Measurements from ENCODE around the gene RPUSD1. TPM values are rescaled to one million over a fixed set of nuclear protein-coding genes. Genes with fewer than 3 reads are reported as not detected.

Gene RPUSD1
- total RNA-seq, 1 experiment from 2014 or later: 72.6 TPM

GRCh38 chr16:831571-832413, 43.6 kb upstream of the RPUSD1 start:
- CTCF ChIA-PET: no interaction called here
- BruUV-seq (replicated peaks): no TSS peak
- DNase-seq: no peak
- H3F3A ChIP-seq (ENCODE audit: low read length, unreplicated experiment): no peaks in the 10 kb centered on the region
- H3K4me2 ChIP-seq (ENCODE audit: low read length): no peak overlapping the region
- H3K4me1 ChIP-seq (ENCODE audit: insufficient read depth, low read length): no peaks in the 10 kb centered on the region
- no peaks in the 10 kb centered on the region for H3K9me3 ChIP-seq (ENCODE audit: low read length)
- TF ChIP-seq EZH2 (IDR thresholded peaks at IDR 0.05; ENCODE audit: low read length, unreplicated experiment): no peak
- no peak for TF ChIP-seq EZH2phosphoT487 (IDR thresholded peaks at IDR 0.05; ENCODE audit: borderline replicate concordance, low read length)
- TF ChIP-seq CTCF (conservative IDR thresholded peaks at IDR 0.05; ENCODE audit: low read depth, low read length): no peak
- no peaks in the 10 kb centered on the region for H3K79me2 ChIP-seq (ENCODE audit: low read length)
- no peak overlapping the region for H2AFZ ChIP-seq (ENCODE audit: low read length)
- POLR2A ChIA-PET (ENCODE audit: unreplicated experiment): no interaction called here
- no peak for ATAC-seq
- H3K27ac ChIP-seq (ENCODE audit: low read length): no peak overlapping the region
- intact Hi-C loops (cut with micrococcal nuclease): no loop called here
- no peaks in the 10 kb centered on the region for H3K36me3 ChIP-seq (ENCODE audit: low read depth, low read length)
- no peak overlapping the region for H3K4me3 ChIP-seq (ENCODE audit: low read length)
- no peaks in the 10 kb centered on the region for H3K27me3 ChIP-seq (ENCODE audit: low read length)
- no peaks in the 10 kb centered on the region for H4K20me1 ChIP-seq (ENCODE audit: low read length)
- no peaks in the 10 kb centered on the region for H3K9me2 ChIP-seq (replicated peaks; ENCODE audit: low read length)
- no peak overlapping the region for H3K9ac ChIP-seq (ENCODE audit: low read length)

- TF ChIP-seq CTCF (conservative IDR thresholded peaks at IDR 0.05; ENCODE audit: low read depth, low read length): no peak
- TF ChIP-seq EZH2 (IDR thresholded peaks at IDR 0.05; ENCODE audit: low read length, unreplicated experiment): no peak
- no peak for TF ChIP-seq EZH2phosphoT487 (IDR thresholded peaks at IDR 0.05; ENCODE audit: borderline replicate concordance, low read length)
- no peaks in the 10 kb centered on the region for H3F3A ChIP-seq (ENCODE audit: low read length, unreplicated experiment)
- POLR2A ChIA-PET (ENCODE audit: unreplicated experiment): no interaction called here
- no peaks in the 10 kb centered on the region for H3K36me3 ChIP-seq (ENCODE audit: low read depth, low read length)
- no peak overlapping the region for H3K27ac ChIP-seq (ENCODE audit: low read length)
- no peak overlapping the region for H3K4me2 ChIP-seq (ENCODE audit: low read length)
- no peaks in the 10 kb centered on the region for H3K27me3 ChIP-seq (ENCODE audit: low read length)
- DNase-seq (no peak), ATAC-seq (no peak)
- intact Hi-C loops (cut with micrococcal nuclease): no loop called here
- CTCF ChIA-PET: no interaction called here
- H2AFZ ChIP-seq (ENCODE audit: low read length): no peak overlapping the region
- H3K79me2 ChIP-seq (ENCODE audit: low read length): no peaks in the 10 kb centered on the region
- BruUV-seq (replicated peaks): no TSS peak
- H4K20me1 ChIP-seq (ENCODE audit: low read length): no peaks in the 10 kb centered on the region
- no peaks in the 10 kb centered on the region for H3K4me1 ChIP-seq (ENCODE audit: insufficient read depth, low read length)
- no peaks in the 10 kb centered on the region for H3K9me3 ChIP-seq (ENCODE audit: low read length)
- H3K9me2 ChIP-seq (replicated peaks; ENCODE audit: low read length): no peaks in the 10 kb centered on the region
- H3K9ac ChIP-seq (ENCODE audit: low read length): no peak overlapping the region
- no peak overlapping the region for H3K4me3 ChIP-seq (ENCODE audit: low read length)
These were observed 42.8 kb upstream of the RPUSD1 start for GRCh38 chr16:830871-831570.

All from PC-3 (cell line).